Measurements from ENCODE around the gene CACUL1.
A peak's percentile ranks its signal among the peaks of the same experiment; 100 is the strongest.

CACUL1 gene

GRCh38 chr10:118701529-118702323, 53.0 kb downstream of the CACUL1 start:
- peak overlapping the region; percentile 65 for H4K8ac ChIP-seq (ENCODE audit: low read depth, low read length)
- H3K36me3 ChIP-seq (ENCODE audit: control insufficient read depth, insufficient read depth, low read length), result no peaks in the 10 kb centered on the region
- H3K18ac ChIP-seq (ENCODE audit: low read length), result peak overlapping the region; percentile 88
- H3K4me2 ChIP-seq (ENCODE audit: low read length), result no peak overlapping the region
- H3K27ac ChIP-seq (ENCODE audit: low read depth, low read length), result peak overlapping the region; percentile 39
- WGBS (ENCODE audit: extremely low coverage, insufficient coverage, low lambda C conversion rate), result no CpG with 5 or more reads among the region's 8 CpGs
- H4K5ac ChIP-seq (ENCODE audit: low read length), result no peak overlapping the region
- H3K79me2 ChIP-seq (ENCODE audit: control insufficient read depth, insufficient read depth, low read length), result no peaks in the 10 kb centered on the region
- no peak overlapping the region for H2AK5ac ChIP-seq (ENCODE audit: low read length)
- no peaks in the 10 kb centered on the region for H3K27me3 ChIP-seq (ENCODE audit: insufficient read depth, low read length, poor library complexity)
- no peaks in the 10 kb centered on the region for H3K79me1 ChIP-seq (ENCODE audit: low read length)
- peak overlapping the region; percentile 36 for H3K4ac ChIP-seq (ENCODE audit: low read depth, low read length)
- no peak overlapping the region for H3K4me3 ChIP-seq (ENCODE audit: low read length)
- no peak overlapping the region for H3K9ac ChIP-seq (ENCODE audit: low read length)
- H2BK15ac ChIP-seq (replicated peaks; ENCODE audit: low read depth), result no peak overlapping the region
- no peak overlapping the region for H3K23ac ChIP-seq (ENCODE audit: low read length)
- no peak overlapping the region for H3K56ac ChIP-seq (ENCODE audit: low read length)
- H3K4me1 ChIP-seq (ENCODE audit: control insufficient read depth, low read depth, low read length), result no peaks in the 10 kb centered on the region
- no peak overlapping the region for H2BK5ac ChIP-seq (ENCODE audit: low read length)
- no peak overlapping the region for H2BK120ac ChIP-seq (ENCODE audit: low read depth, low read length)
- peak; percentile 80 for DNase-seq

GRCh38 chr10:118698421-118698820, 56.3 kb downstream of the CACUL1 start:
- no peaks in the 10 kb centered on the region for H3K27me3 ChIP-seq (ENCODE audit: insufficient read depth, low read length, poor library complexity)
- no peak overlapping the region for H4K8ac ChIP-seq (ENCODE audit: low read depth, low read length)
- H3K9ac ChIP-seq (ENCODE audit: low read length), result no peak overlapping the region
- H3K27ac ChIP-seq (ENCODE audit: low read depth, low read length), result no peak overlapping the region
- H3K4me2 ChIP-seq (ENCODE audit: low read length), result no peak overlapping the region
- no peak overlapping the region for H2BK120ac ChIP-seq (ENCODE audit: low read depth, low read length)
- H3K36me3 ChIP-seq (ENCODE audit: control insufficient read depth, insufficient read depth, low read length), result no peaks in the 10 kb centered on the region
- H3K4me1 ChIP-seq (ENCODE audit: control insufficient read depth, low read depth, low read length), result no peaks in the 10 kb centered on the region
- H4K5ac ChIP-seq (ENCODE audit: low read length), result no peak overlapping the region
- no peak overlapping the region for H2AK5ac ChIP-seq (ENCODE audit: low read length)
- H3K79me1 ChIP-seq (ENCODE audit: low read length), result no peaks in the 10 kb centered on the region
- H2BK5ac ChIP-seq (ENCODE audit: low read length), result no peak overlapping the region
- WGBS (ENCODE audit: extremely low coverage, insufficient coverage, low lambda C conversion rate), result no CpG with 5 or more reads among the region's 7 CpGs
- H3K18ac ChIP-seq (ENCODE audit: low read length), result no peak overlapping the region
- H3K4ac ChIP-seq (ENCODE audit: low read depth, low read length), result no peak overlapping the region
- no peak overlapping the region for H3K56ac ChIP-seq (ENCODE audit: low read length)
- H3K4me3 ChIP-seq (ENCODE audit: low read length), result no peak overlapping the region
- H3K23ac ChIP-seq (ENCODE audit: low read length), result no peak overlapping the region
- no peaks in the 10 kb centered on the region for H3K79me2 ChIP-seq (ENCODE audit: control insufficient read depth, insufficient read depth, low read length)
- DNase-seq, result peak; percentile 91
- no peak overlapping the region for H2BK15ac ChIP-seq (replicated peaks; ENCODE audit: low read depth)

- Histone ChIP-seq H2BK15ac (replicated peaks; ENCODE audit: low read depth) (no peak overlapping the region), H3K4me2 (ENCODE audit: low read length) (no peak overlapping the region), H3K27ac (ENCODE audit: low read depth, low read length) (no peak overlapping the region), H2AK5ac (ENCODE audit: low read length) (no peak overlapping the region), H3K4ac (ENCODE audit: low read depth, low read length) (no peak overlapping the region), H4K5ac (ENCODE audit: low read length) (no peak overlapping the region), H3K9ac (ENCODE audit: low read length) (no peak overlapping the region), H3K4me3 (ENCODE audit: low read length) (no peak overlapping the region), H3K79me1 (ENCODE audit: low read length) (peaks cover 2% of the 10 kb centered on the region), H3K56ac (ENCODE audit: low read length) (no peak overlapping the region), H2BK120ac (ENCODE audit: low read depth, low read length) (no peak overlapping the region), H3K27me3 (ENCODE audit: insufficient read depth, low read length, poor library complexity) (no peaks in the 10 kb centered on the region), H3K4me1 (ENCODE audit: control insufficient read depth, low read depth, low read length) (no peaks in the 10 kb centered on the region), H3K18ac (ENCODE audit: low read length) (no peak overlapping the region), H3K36me3 (ENCODE audit: control insufficient read depth, insufficient read depth, low read length) (no peaks in the 10 kb centered on the region), H2BK5ac (ENCODE audit: low read length) (no peak overlapping the region), H3K23ac (ENCODE audit: low read length) (no peak overlapping the region), H3K79me2 (ENCODE audit: control insufficient read depth, insufficient read depth, low read length) (no peaks in the 10 kb centered on the region), H4K8ac (ENCODE audit: low read depth, low read length) (no peak overlapping the region)
- DNase-seq, result no peak
Measured at GRCh38 chr10:118694848-118695247, 59.9 kb downstream of the CACUL1 start.

- Histone ChIP-seq H2AK5ac (ENCODE audit: low read length) (no peak overlapping the region), H3K4me1 (ENCODE audit: control insufficient read depth, low read depth, low read length) (no peaks in the 10 kb centered on the region), H3K4ac (ENCODE audit: low read depth, low read length) (no peak overlapping the region), H3K4me3 (ENCODE audit: low read length) (no peak overlapping the region), H3K23ac (ENCODE audit: low read length) (no peak overlapping the region), H3K4me2 (ENCODE audit: low read length) (no peak overlapping the region), H2BK120ac (ENCODE audit: low read depth, low read length) (no peak overlapping the region), H3K27ac (ENCODE audit: low read depth, low read length) (no peak overlapping the region), H3K56ac (ENCODE audit: low read length) (no peak overlapping the region), H3K79me2 (ENCODE audit: control insufficient read depth, insufficient read depth, low read length) (no peaks in the 10 kb centered on the region), H2BK15ac (replicated peaks; ENCODE audit: low read depth) (no peak overlapping the region), H3K79me1 (ENCODE audit: low read length) (peaks cover 2% of the 10 kb centered on the region), H3K18ac (ENCODE audit: low read length) (no peak overlapping the region), H3K9ac (ENCODE audit: low read length) (no peak overlapping the region), H3K36me3 (ENCODE audit: control insufficient read depth, insufficient read depth, low read length) (no peaks in the 10 kb centered on the region), H2BK5ac (ENCODE audit: low read length) (no peak overlapping the region), H4K8ac (ENCODE audit: low read depth, low read length) (no peak overlapping the region), H3K27me3 (ENCODE audit: insufficient read depth, low read length, poor library complexity) (no peaks in the 10 kb centered on the region), H4K5ac (ENCODE audit: low read length) (no peak overlapping the region)
- no CpG with 5 or more reads among the region's 4 CpGs for WGBS (ENCODE audit: extremely low coverage, insufficient coverage, low lambda C conversion rate)
- DNase-seq, result no peak
Measured at GRCh38 chr10:118692872-118693271, 61.9 kb downstream of the CACUL1 start.

- Histone ChIP-seq H3K23ac (ENCODE audit: low read length) (no peak overlapping the region), H3K4me1 (ENCODE audit: control insufficient read depth, low read depth, low read length) (no peaks in the 10 kb centered on the region), H3K56ac (ENCODE audit: low read length) (no peak overlapping the region), H3K4me3 (ENCODE audit: low read length) (no peak overlapping the region), H3K18ac (ENCODE audit: low read length) (no peak overlapping the region), H2AK5ac (ENCODE audit: low read length) (no peak overlapping the region), H3K27me3 (ENCODE audit: insufficient read depth, low read length, poor library complexity) (no peaks in the 10 kb centered on the region), H3K4ac (ENCODE audit: low read depth, low read length) (no peak overlapping the region), H3K9ac (ENCODE audit: low read length) (no peak overlapping the region), H3K4me2 (ENCODE audit: low read length) (no peak overlapping the region), H2BK15ac (replicated peaks; ENCODE audit: low read depth) (no peak overlapping the region), H3K27ac (ENCODE audit: low read depth, low read length) (no peak overlapping the region), H2BK5ac (ENCODE audit: low read length) (no peak overlapping the region), H3K79me1 (ENCODE audit: low read length) (peaks cover 4% of the 10 kb centered on the region), H3K36me3 (ENCODE audit: control insufficient read depth, insufficient read depth, low read length) (peaks cover 1% of the 10 kb centered on the region), H4K8ac (ENCODE audit: low read depth, low read length) (no peak overlapping the region), H4K5ac (ENCODE audit: low read length) (no peak overlapping the region), H2BK120ac (ENCODE audit: low read depth, low read length) (no peak overlapping the region), H3K79me2 (ENCODE audit: control insufficient read depth, insufficient read depth, low read length) (no peaks in the 10 kb centered on the region)
- WGBS (ENCODE audit: extremely low coverage, insufficient coverage, low lambda C conversion rate), result no CpG with 5 or more reads among the region's 4 CpGs
- no peak for DNase-seq
Measured at GRCh38 chr10:118689070-118689858, 65.5 kb downstream of the CACUL1 start.
